ENCODE data around the gene NCAN. TPM values are rescaled to one million over a fixed set of nuclear protein-coding genes. Genes with fewer than 3 reads are reported as not detected.
A peak's percentile ranks its signal among the peaks of the same experiment; 100 is the strongest.

Gene NCAN
- total RNA-seq, 3 donors from 2014 or later, result 0.25 TPM; not detected in 2

DNA sequence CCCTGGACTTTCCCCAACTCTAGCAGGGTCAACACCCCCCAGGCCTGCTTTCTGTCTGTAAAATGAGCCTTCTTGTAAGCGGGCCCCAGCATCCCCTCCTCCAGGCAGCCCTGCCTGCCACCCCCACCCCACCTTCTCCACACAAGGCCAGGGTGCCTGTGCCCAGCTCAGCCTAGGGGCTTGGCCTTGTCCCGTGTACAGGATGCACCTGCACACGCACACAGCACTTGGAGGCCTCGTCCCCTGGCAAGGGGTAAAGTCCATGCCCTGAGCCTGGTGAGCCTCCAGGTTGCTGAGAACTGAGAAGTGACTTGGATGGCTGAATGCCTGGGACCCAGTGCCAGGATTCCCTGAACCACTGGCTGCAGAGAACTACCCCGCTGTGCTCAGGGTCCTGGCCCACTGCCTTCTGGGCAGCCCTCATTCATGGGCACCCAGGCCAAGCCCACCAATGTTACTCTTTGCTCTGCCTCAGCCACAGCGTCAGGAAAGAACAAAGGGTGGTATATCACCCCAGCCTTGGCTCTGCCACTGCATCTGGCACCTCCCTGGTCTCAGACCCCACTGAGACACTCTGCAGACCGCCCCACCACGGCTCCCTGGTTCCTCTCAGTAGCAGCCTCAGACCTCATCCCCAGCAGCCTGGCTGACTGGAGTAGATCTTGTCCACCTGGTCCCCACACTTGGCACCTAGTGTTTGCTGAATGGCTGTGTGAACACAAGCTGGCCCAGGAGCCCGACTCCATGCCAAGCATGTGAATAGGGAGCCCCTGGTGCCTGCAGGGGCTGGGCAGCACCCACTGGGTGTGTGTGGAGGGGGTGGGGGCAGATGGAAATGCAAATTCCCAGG is 63.2 kb downstream of the NCAN start:
- no peaks in the 10 kb centered on the region for H3K4me1 ChIP-seq (ENCODE audit: low read depth)
- intact Hi-C loops (cut with DNase I, micrococcal nuclease), result no loop called here
- no peak for DNase-seq
- H3K9me3 ChIP-seq, result no peaks in the 10 kb centered on the region
- ATAC-seq, result peak; percentile 51
- H3K4me3 ChIP-seq, result no peak overlapping the region
- peaks cover 4% of the 10 kb centered on the region for H3K36me3 ChIP-seq (ENCODE audit: low read depth)
- TF ChIP-seq CTCF (IDR thresholded peaks at IDR 0.05), result no peak

GRCh38 chr19:19276386-19276785 is 64.6 kb downstream of the NCAN start:
- H3K36me3 ChIP-seq (ENCODE audit: low read depth), result peaks cover 4% of the 10 kb centered on the region
- intact Hi-C loops (cut with DNase I, micrococcal nuclease), result no loop called here
- DNase-seq, result no peak

DNA sequence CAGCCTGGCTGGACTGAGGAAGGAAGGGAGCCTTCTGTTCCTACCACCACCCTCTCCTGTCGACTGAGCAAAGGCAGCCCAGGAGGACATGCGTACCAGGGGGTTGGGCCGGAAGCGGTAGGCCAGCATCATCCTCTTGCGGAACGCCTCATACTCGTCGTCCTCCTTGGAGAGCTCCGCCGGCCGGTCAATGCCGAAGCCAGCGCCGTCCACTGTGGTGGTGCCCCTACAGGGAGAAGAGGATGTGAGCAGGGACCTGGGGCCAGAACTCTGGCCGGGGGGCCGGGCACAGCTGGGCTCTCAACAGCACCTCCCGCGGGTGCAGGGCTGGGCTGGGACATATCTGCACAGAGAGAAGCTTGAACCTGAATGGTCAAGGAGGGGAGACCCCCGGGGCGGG is 65.1 kb downstream of the NCAN start:
- no peak for ATAC-seq
- intact Hi-C loops (cut with DNase I, micrococcal nuclease), result no loop called here
- no peak overlapping the region for H3K4me3 ChIP-seq

More at GRCh38 chr19:19276386-19276785, 64.6 kb downstream of the NCAN start:
- Histone ChIP-seq H3K9me3 (no peaks in the 10 kb centered on the region), H3K4me3 (no peak overlapping the region), H3K4me1 (ENCODE audit: low read depth) (no peaks in the 10 kb centered on the region)
- no peak for TF ChIP-seq CTCF (IDR thresholded peaks at IDR 0.05)
- no peak for ATAC-seq

GRCh38 chr19:19278315-19278714 is 66.6 kb downstream of the NCAN start:
- no peak for ATAC-seq
- Histone ChIP-seq H3K4me1 (ENCODE audit: low read depth) (no peaks in the 10 kb centered on the region), H3K9me3 (no peaks in the 10 kb centered on the region), H3K36me3 (ENCODE audit: low read depth) (peaks cover 4% of the 10 kb centered on the region), H3K4me3 (no peak overlapping the region)
- intact Hi-C loops (cut with DNase I, micrococcal nuclease), result no loop called here
- no peak for TF ChIP-seq CTCF (IDR thresholded peaks at IDR 0.05)
- DNase-seq, result no peak

More for the DNA sequence above, 65.1 kb downstream of the NCAN start:
- DNase-seq, result no peak
- no peak for TF ChIP-seq CTCF (IDR thresholded peaks at IDR 0.05)
- H3K4me1 ChIP-seq (ENCODE audit: low read depth), result no peaks in the 10 kb centered on the region
- peaks cover 4% of the 10 kb centered on the region for H3K36me3 ChIP-seq (ENCODE audit: low read depth)
- H3K9me3 ChIP-seq, result no peaks in the 10 kb centered on the region

DNA sequence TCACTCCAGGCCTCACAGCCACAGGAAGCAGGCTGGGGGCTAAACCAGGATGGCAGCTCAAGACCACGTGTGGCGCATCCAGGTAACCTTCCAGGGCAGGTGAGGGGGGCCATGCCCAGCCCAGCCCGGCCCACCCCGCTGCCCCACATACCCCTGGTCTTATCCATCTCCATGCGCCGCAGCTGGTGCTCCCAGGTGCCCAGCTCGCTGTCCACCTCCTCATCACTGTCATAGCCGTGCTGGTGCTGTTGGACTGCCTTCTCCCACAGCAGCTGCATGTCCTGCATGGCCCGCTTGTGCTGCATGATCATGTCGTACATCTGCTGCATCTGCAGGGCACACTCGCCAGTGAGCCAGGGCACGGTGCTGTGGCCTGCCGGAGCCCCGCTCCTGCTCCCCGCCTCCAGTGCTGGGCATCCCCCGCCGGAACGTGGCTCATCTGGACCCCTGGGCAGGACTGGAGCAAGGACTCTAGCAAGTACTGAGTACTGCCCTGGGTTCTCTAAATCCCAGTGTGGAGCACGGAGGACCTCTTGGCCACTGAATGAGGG is 67.4 kb downstream of the NCAN start:
- Histone ChIP-seq H3K4me3 (no peak overlapping the region), H3K36me3 (ENCODE audit: low read depth) (peaks cover 4% of the 10 kb centered on the region), H3K9me3 (no peaks in the 10 kb centered on the region), H3K4me1 (ENCODE audit: low read depth) (no peaks in the 10 kb centered on the region)
- ATAC-seq (no peak), DNase-seq (no peak)
- TF ChIP-seq CTCF (IDR thresholded peaks at IDR 0.05), result no peak
- intact Hi-C loops (cut with DNase I, micrococcal nuclease), result no loop called here

All from mucosa of descending colon (tissue), 3 donors.